PFSK-1 (cell line): Measurements from ENCODE around the gene ANKRD40.

ENCODE experiments used
- FOXP2 ChIP-seq: optimal IDR thresholded peaks from 2 replicates; pipeline ENCODE3; 2011; ENCODE audit warnings: borderline replicate concordance, control low read depth, inconsistent platforms; ENCODE audit not compliant: insufficient read depth; ENCODE audit errors: extremely low read length, extremely low read depth
- POLR2AphosphoS5 ChIP-seq: IDR thresholded peaks from 2 replicates; pipeline ENCODE4 v1.6.1; 2012; ENCODE audit warnings: low read depth, mild to moderate bottlenecking, control low read depth, low read length, moderate library complexity
- SIN3A ChIP-seq: IDR thresholded peaks from 2 replicates; pipeline ENCODE4 v1.6.1; 2012; ENCODE audit warnings: mild to moderate bottlenecking, low read length, moderate library complexity, borderline replicate concordance; ENCODE audit not compliant: insufficient read depth
- TAF1 ChIP-seq: IDR thresholded peaks from 2 replicates; pipeline ENCODE4 v1.6.1; 2012; ENCODE audit warnings: low read length, control low read depth, borderline replicate concordance; ENCODE audit not compliant: insufficient read depth
- TF ChIP-seq, protein P1 (sequence below), 2 experiments: IDR thresholded peaks; 2 replicates each; pipeline versions ENCODE4 v1.6.1 to v1.8.0; 2011 to 2012; ENCODE audit warnings: low read depth in 2 of 2, low read length in 2 of 2, control low read depth in 1 of 2, inconsistent platforms in 1 of 2, mild to moderate bottlenecking in 1 of 2, moderate library complexity in 1 of 2; ENCODE audit not compliant: insufficient read depth in 1 of 2

- no peak for TF ChIP-seq POLR2AphosphoS5
- no peak for TF ChIP-seq TAF1
- TF ChIP-seq, protein P1, sequence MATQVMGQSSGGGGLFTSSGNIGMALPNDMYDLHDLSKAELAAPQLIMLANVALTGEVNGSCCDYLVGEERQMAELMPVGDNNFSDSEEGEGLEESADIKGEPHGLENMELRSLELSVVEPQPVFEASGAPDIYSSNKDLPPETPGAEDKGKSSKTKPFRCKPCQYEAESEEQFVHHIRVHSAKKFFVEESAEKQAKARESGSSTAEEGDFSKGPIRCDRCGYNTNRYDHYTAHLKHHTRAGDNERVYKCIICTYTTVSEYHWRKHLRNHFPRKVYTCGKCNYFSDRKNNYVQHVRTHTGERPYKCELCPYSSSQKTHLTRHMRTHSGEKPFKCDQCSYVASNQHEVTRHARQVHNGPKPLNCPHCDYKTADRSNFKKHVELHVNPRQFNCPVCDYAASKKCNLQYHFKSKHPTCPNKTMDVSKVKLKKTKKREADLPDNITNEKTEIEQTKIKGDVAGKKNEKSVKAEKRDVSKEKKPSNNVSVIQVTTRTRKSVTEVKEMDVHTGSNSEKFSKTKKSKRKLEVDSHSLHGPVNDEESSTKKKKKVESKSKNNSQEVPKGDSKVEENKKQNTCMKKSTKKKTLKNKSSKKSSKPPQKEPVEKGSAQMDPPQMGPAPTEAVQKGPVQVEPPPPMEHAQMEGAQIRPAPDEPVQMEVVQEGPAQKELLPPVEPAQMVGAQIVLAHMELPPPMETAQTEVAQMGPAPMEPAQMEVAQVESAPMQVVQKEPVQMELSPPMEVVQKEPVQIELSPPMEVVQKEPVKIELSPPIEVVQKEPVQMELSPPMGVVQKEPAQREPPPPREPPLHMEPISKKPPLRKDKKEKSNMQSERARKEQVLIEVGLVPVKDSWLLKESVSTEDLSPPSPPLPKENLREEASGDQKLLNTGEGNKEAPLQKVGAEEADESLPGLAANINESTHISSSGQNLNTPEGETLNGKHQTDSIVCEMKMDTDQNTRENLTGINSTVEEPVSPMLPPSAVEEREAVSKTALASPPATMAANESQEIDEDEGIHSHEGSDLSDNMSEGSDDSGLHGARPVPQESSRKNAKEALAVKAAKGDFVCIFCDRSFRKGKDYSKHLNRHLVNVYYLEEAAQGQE (IDR thresholded peaks at IDR 0.05; ENCODE audit: insufficient read depth in 1 of 2, low read depth in 2 of 2, low read length in 2 of 2), result no peak
- TF ChIP-seq SIN3A, result no peak
- no peak for TF ChIP-seq FOXP2
These were observed 2.9 kb upstream of the ANKRD40 start for GRCh38 chr17:50710650-50711049.
